NB4 (cell line): ENCODE measurements around the gene LDLRAD4.

Source experiments
- CTCF ChIP-seq: IDR thresholded peaks from one replicate; pipeline ENCODE4 v1.5.1; 2012; ENCODE audit warnings: low read depth, low read length
- POLR2A ChIP-seq: IDR thresholded peaks from 2 replicates; pipeline ENCODE4 v1.6.1; 2011; ENCODE audit warnings: mild to moderate bottlenecking; ENCODE audit not compliant: insufficient read length; ENCODE audit errors: extremely low read depth

DNA sequence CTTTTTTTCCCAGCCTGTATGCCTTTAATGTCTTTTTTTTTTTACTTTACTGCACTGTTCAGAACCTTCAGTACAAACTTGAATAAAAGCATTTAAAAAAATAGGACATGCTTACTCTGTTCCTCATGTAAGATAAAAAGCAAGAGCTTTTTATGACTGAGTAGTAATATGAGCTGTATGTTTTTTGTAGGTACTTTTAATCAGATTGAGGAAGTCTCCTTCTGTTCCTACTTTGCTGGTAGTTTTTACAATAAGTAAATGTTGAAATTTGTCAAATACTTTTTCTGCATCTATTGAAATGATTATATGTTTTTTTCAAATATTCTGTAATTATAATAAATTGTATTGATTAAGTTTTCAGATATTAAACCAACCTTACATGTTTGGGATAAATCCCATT, 318.0 kb downstream of the LDLRAD4 start:
- TF ChIP-seq POLR2A: no peak
- no peak for TF ChIP-seq CTCF
